Uterus (tissue), 4 donors: Measurements from ENCODE around the gene CISD1. TPM values are rescaled to one million over a fixed set of nuclear protein-coding genes. Genes with fewer than 3 reads are reported as not detected.

Source experiments
- DNase-seq, 2 donors: peaks; one replicate each; pipeline ENCODE4 v3.0.0-alpha.2; 2019 to 2020
- H3K27ac ChIP-seq, 2 donors: fragments of 200-600 bp; sonication (generic); 1 replicate in 1 of 2; 2 replicates in 1 of 2; pipeline ENCODE4 v1.5.1; 2016 to 2018
- H3K27me3 ChIP-seq, 2 donors: fragments of 200-600 bp; sonication (generic); one replicate each; pipeline ENCODE4 v1.5.1; 2018 to 2019; ENCODE audit warnings: control low read depth in 1 of 2
- H3K36me3 ChIP-seq, 2 donors: fragments of 200-600 bp; sonication (generic); one replicate each; pipeline ENCODE4 v1.5.1; 2019; ENCODE audit warnings: control low read depth in 1 of 2
- H3K4me1 ChIP-seq, 2 donors: fragments of 200-600 bp; sonication (generic); one replicate each; pipeline ENCODE4 v1.5.1; 2018 to 2019; ENCODE audit warnings: control low read depth in 1 of 2
- H3K4me3 ChIP-seq, 2 donors: fragments of 200-600 bp; sonication (generic); 1 replicate in 1 of 2; 2 replicates in 1 of 2; pipeline ENCODE4 v1.5.1; 2018 to 2019; ENCODE audit warnings: mild to moderate bottlenecking in 1 of 2
- H3K9me3 ChIP-seq, 2 donors: fragments of 200-600 bp; sonication (generic); one replicate each; pipeline ENCODE4 v1.5.1; 2019; ENCODE audit warnings: control low read depth in 1 of 2
- CTCF ChIP-seq, 4 experiments: fragments of 200-600 bp in 2 of 4; fragments of 450-650 bp in 2 of 4; sonication (generic) in 2 of 4; IDR thresholded peaks; one replicate each; pipeline ENCODE4 v1.5.1; 2016 to 2019; ENCODE audit warnings: antibody characterized with exemption in 4 of 4, mild to moderate bottlenecking in 2 of 4, moderate library complexity in 1 of 4
- POLR2A ChIP-seq, 2 donors: fragments of 450-650 bp; IDR thresholded peaks; one replicate each; pipeline ENCODE4 v1.6.1; 2016; ENCODE audit warnings: antibody characterized with exemption in 2 of 2, mild to moderate bottlenecking in 1 of 2, moderate library complexity in 1 of 2
- intact Hi-C: fragments of 100-400 bp; cut with DNase I; formaldehyde crosslinking; loops from one replicate; pipeline ENCODE4 v1.15.1; 2023; ENCODE audit warnings: low total_unique reads
- total RNA-seq, 4 donors: library from RNA; depleted of rRNA in 3 of 4; stranded (reverse); fragments of >200 nt in 3 of 4; gene quantifications; one replicate each; pipeline versions ENCODE4 v1.1.0 to v1.2.4, GENCODE V29; 2014 to 2023
- donor health status: DM: yes; HTN: yes; CAD: no.

CISD1 gene
- total RNA-seq, 4 donors from 2014 or later: 9.7 to 17.4 (median 11.3) TPM

GRCh38 chr10:58322072-58322834 is 53.3 kb downstream of the CISD1 start:
- Histone ChIP-seq H3K4me1 (no peaks in the 10 kb centered on the region), H3K4me3 (no peak overlapping the region), H3K27ac (no peak overlapping the region), H3K36me3 (no peaks in the 10 kb centered on the region), H3K9me3 (no peaks in the 10 kb centered on the region), H3K27me3 (no peaks in the 10 kb centered on the region)
- TF ChIP-seq CTCF (IDR thresholded peaks at IDR 0.05) (no peak), POLR2A (IDR thresholded peaks at IDR 0.05) (no peak)
- DNase-seq: no peak
- intact Hi-C loops: no loop called here

- Histone ChIP-seq H3K4me3 (no peak overlapping the region), H3K4me1 (no peaks in the 10 kb centered on the region), H3K27me3 (no peaks in the 10 kb centered on the region), H3K9me3 (no peaks in the 10 kb centered on the region), H3K27ac (no peak overlapping the region), H3K36me3 (no peaks in the 10 kb centered on the region)
- no peak for DNase-seq
- intact Hi-C loops: no loop called here
- no peak for TF ChIP-seq CTCF (IDR thresholded peaks at IDR 0.05)
- TF ChIP-seq POLR2A (IDR thresholded peaks at IDR 0.05): no peak
These were observed 53.9 kb downstream of the CISD1 start for GRCh38 chr10:58322835-58323209.

GRCh38 chr10:58326967-58327381 is 58.0 kb downstream of the CISD1 start:
- DNase-seq: peak; percentile 34 to 63
- peak overlapping the region; percentile 13 to 22 for H3K4me3 ChIP-seq
- H3K36me3 ChIP-seq: no peaks in the 10 kb centered on the region
- no peaks in the 10 kb centered on the region for H3K4me1 ChIP-seq
- no peaks in the 10 kb centered on the region for H3K27me3 ChIP-seq
- TF ChIP-seq POLR2A (IDR thresholded peaks at IDR 0.05) (no peak), CTCF (IDR thresholded peaks at IDR 0.05) (no peak)
- H3K27ac ChIP-seq: no peak overlapping the region
- no peaks in the 10 kb centered on the region for H3K9me3 ChIP-seq
- intact Hi-C loops: no loop called here

- Histone ChIP-seq H3K9me3 (no peaks in the 10 kb centered on the region), H3K27ac (no peak overlapping the region), H3K27me3 (no peaks in the 10 kb centered on the region), H3K4me1 (no peaks in the 10 kb centered on the region), H3K36me3 (no peaks in the 10 kb centered on the region), H3K4me3 (no peak overlapping the region)
- DNase-seq: no peak
- TF ChIP-seq CTCF (IDR thresholded peaks at IDR 0.05) (no peak), POLR2A (IDR thresholded peaks at IDR 0.05) (no peak)
- intact Hi-C loops: no loop called here
These were observed 59.3 kb downstream of the CISD1 start for GRCh38 chr10:58328233-58328632.

GRCh38 chr10:58330431-58330830 is 61.5 kb downstream of the CISD1 start:
- Histone ChIP-seq H3K27me3 (no peaks in the 10 kb centered on the region), H3K9me3 (no peaks in the 10 kb centered on the region), H3K4me3 (no peak overlapping the region), H3K27ac (no peak overlapping the region), H3K4me1 (no peaks in the 10 kb centered on the region), H3K36me3 (no peaks in the 10 kb centered on the region)
- TF ChIP-seq POLR2A (IDR thresholded peaks at IDR 0.05) (no peak), CTCF (IDR thresholded peaks at IDR 0.05) (no peak)
- no peak for DNase-seq
- intact Hi-C loops: loop anchor here (10.0 kb wide), 1 partner anchor 54 kb away; the partner anchor contains the start of gene TFAM
